Heart left ventricle (tissue), 16 donors: ENCODE data around the gene ENOX2. TPM values are rescaled to one million over a fixed set of nuclear protein-coding genes. Genes with fewer than 3 reads are reported as not detected.

Experiments
- ATAC-seq, 4 donors: fragments of 200-7000 bp; cut with Tn5 transposase; one replicate each; pipeline ENCODE4 v1.9.1; 2020 to 2022; ENCODE audit warnings: moderate library complexity in 4 of 4, mild to moderate bottlenecking in 3 of 4, moderate number of reproducible peaks in 1 of 4
- DNase-seq, 5 donors: peaks; one replicate each; pipeline ENCODE4 v3.0.0-alpha.2; 2020
- H3K27ac ChIP-seq, 12 donors: fragments of 200-600 bp; sonication (generic) in 4 of 12; one replicate each; pipeline versions ENCODE4 v1.5.0 to v1.8.0; 2016 to 2022; ENCODE audit warnings: mild to moderate bottlenecking in 2 of 12
- H3K27me3 ChIP-seq, 9 donors: fragments of 200-600 bp; sonication (generic) in 2 of 9; one replicate each; pipeline versions ENCODE4 v1.5.1 to v1.8.0; 2016 to 2022; ENCODE audit warnings: mild to moderate bottlenecking in 3 of 9
- H3K36me3 ChIP-seq, 9 donors: fragments of 200-600 bp; sonication (generic) in 2 of 9; one replicate each; pipeline versions ENCODE4 v1.5.0 to v1.8.0; 2018 to 2022; ENCODE audit warnings: mild to moderate bottlenecking in 2 of 9
- H3K4me1 ChIP-seq, 12 donors: fragments of 200-600 bp; sonication (generic) in 4 of 12; one replicate each; pipeline versions ENCODE4 v1.5.0 to v1.8.0; 2016 to 2022; ENCODE audit warnings: mild to moderate bottlenecking in 3 of 12
- H3K4me3 ChIP-seq, 12 donors: fragments of 200-600 bp; sonication (generic) in 4 of 12; one replicate each; pipeline versions ENCODE4 v1.5.0 to v1.8.0; 2017 to 2022; ENCODE audit warnings: mild to moderate bottlenecking in 9 of 12, moderate library complexity in 4 of 12
- H3K9me3 ChIP-seq, 12 donors: fragments of 200-600 bp; sonication (generic) in 4 of 12; one replicate each; pipeline versions ENCODE4 v1.5.0 to v1.8.0; 2016 to 2022; ENCODE audit warnings: mild to moderate bottlenecking in 1 of 12
- POLR2A ChIP-seq, 2 donors: fragments of 450-650 bp; IDR thresholded peaks; one replicate each; pipeline ENCODE4 v1.6.1; 2017; ENCODE audit warnings: antibody characterized with exemption in 2 of 2, mild to moderate bottlenecking in 2 of 2, moderate library complexity in 2 of 2
- WGBS, 4 donors: extraction: QIAGEN DNeasy Blood & Tissue Kit in 2 of 4; methylation state at CpG; one replicate each; pipeline versions ENCODE4 v1.1.5 to v1.1.7; 2013 to 2018; 5-methylcytosine and 5-hydroxymethylcytosine counted together
- intact Hi-C, 10 donors: fragments of 100-400 bp; cut with DNase I; formaldehyde crosslinking; loops; one replicate each; pipeline versions ENCODE4 v1.11.1 to v1.14.2; 2022
- polyA plus RNA-seq, 2 donors: library from polyadenylated mRNA; stranded (reverse); fragments of 200-250 nt; gene quantifications; one replicate each; pipeline ENCODE4 v1.2.3, GENCODE V29; 2013
- total RNA-seq, 9 donors: library from RNA; depleted of rRNA in 2 of 9; stranded (reverse); fragments of >200 nt in 2 of 9; fragmentation: NEBNext Ultra II Directional in 3 of 9; extraction: Animal tissue kit (Norgen Biotek cat#: 25700) in 3 of 9; gene quantifications; one replicate each; pipeline versions ENCODE4 v1.1.0 to v1.2.4, GENCODE V29; 2016 to 2023
- TF ChIP-seq, protein P1 (sequence below), 12 donors: fragments of 200-600 bp; sonication (generic) in 4 of 12; IDR thresholded peaks; one replicate each; pipeline versions ENCODE4 v1.5.0 to v1.8.0; 2018 to 2022; ENCODE audit warnings: antibody characterized with exemption in 12 of 12, mild to moderate bottlenecking in 5 of 12
- donor health status: ischemic (EF 13 %, LVEDD 7.1; RV severe dilation, severe dysfunction).
- donor health status: healthy with polysubstance abuse.
- donor health status: DM: no; HTN: yes; CAD: no.
- donor health status: DM: no; HTN: no; CAD: no.
- donor health status: ischemic (EF 25% LVEDD 6.9; RV normal size, moderate dysfunction).
- donor health status: ischemic (EF 25% LVEDD 5.7; RV mildly dilated, moderate dysfunction).
- donor health status: healthy.
- donor health status: DM: yes; HTN: yes; CAD: no.
- donor health status: ischemic (EF 35%, LVEDD 5.7; RV mildly dilated, moderate dysfunction).
- donor health status: nonischemic (EF 11% LVEDD 7.7; RV severe dilation, severe dysfunction).
- donor health status: DM: yes; HTN: yes; CAD: no.
- donor health status: PGD.
- donor health status: ischemic (EF 29% LVEDD 5.4; RV normal size, mild dysfunction).
- donor health status: nonischemic (EF 23%, LVEDD 6.1; RV moderate dilation, normal function).

The ENOX2 gene
- total and polyA plus RNA-seq, 11 donors: 3.0 to 23.0 (median 17.4) TPM

DNA sequence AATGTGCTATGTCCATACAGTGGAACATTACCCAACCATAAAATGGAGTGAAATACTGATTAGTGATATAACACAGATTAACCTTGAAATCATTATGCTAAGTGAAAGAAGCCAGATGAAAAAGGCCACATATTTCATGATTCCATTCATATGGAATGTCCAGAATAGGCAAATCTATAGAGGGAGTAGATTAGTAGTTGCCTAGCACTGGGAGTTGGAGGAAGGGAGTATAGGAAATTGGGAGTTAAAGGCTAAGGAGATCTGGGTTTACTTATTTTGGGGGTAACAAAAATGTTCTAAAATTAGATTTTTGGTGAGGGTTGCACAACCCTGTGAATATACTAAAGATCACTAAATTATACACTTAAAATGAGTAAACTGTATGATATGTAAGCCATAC is 26.8 kb downstream of the ENOX2 start:
- DNase-seq: no peak
- TF ChIP-seq POLR2A (IDR thresholded peaks at IDR 0.05): no peak
- TF ChIP-seq, protein P1, sequence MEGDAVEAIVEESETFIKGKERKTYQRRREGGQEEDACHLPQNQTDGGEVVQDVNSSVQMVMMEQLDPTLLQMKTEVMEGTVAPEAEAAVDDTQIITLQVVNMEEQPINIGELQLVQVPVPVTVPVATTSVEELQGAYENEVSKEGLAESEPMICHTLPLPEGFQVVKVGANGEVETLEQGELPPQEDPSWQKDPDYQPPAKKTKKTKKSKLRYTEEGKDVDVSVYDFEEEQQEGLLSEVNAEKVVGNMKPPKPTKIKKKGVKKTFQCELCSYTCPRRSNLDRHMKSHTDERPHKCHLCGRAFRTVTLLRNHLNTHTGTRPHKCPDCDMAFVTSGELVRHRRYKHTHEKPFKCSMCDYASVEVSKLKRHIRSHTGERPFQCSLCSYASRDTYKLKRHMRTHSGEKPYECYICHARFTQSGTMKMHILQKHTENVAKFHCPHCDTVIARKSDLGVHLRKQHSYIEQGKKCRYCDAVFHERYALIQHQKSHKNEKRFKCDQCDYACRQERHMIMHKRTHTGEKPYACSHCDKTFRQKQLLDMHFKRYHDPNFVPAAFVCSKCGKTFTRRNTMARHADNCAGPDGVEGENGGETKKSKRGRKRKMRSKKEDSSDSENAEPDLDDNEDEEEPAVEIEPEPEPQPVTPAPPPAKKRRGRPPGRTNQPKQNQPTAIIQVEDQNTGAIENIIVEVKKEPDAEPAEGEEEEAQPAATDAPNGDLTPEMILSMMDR (IDR thresholded peaks at IDR 0.05): no peak
- H3K36me3 ChIP-seq: no peaks in the 10 kb centered on the region
- H3K27ac ChIP-seq: no peak overlapping the region
- intact Hi-C loops: no loop called here
- no peak for ATAC-seq
- H3K27me3 ChIP-seq: no peaks in the 10 kb centered on the region
- H3K9me3 ChIP-seq: peaks cover 0 to 6% (median 0%) of the 10 kb centered on the region in 12 donors
- no peak overlapping the region for H3K4me3 ChIP-seq
- H3K4me1 ChIP-seq: peaks cover 0 to 15% (median 0%) of the 10 kb centered on the region in 12 donors

DNA sequence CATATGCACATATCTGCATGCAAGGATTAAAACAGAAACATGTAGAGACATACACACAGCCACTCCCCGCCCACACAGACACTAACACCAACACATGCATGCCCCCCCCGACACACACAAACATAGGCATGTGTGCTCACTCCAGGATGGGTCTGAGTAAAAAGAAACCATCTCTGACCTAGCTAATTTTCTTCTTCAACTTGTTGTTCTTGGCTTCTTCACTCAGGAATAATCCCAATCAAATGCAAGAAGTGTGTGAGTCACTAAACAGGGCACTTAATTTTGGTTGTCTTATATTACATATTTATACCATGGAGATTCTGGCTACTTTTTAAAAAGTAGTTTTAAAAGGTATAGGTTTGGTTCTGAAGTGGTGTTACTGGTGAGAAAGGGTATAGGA is 28.3 kb downstream of the ENOX2 start:
- Histone ChIP-seq H3K9me3 (peaks cover 0 to 6% (median 0%) of the 10 kb centered on the region in 12 donors), H3K27me3 (no peaks in the 10 kb centered on the region), H3K36me3 (no peaks in the 10 kb centered on the region), H3K4me3 (no peak overlapping the region), H3K4me1 (peaks cover 0 to 14% (median 0%) of the 10 kb centered on the region in 12 donors), H3K27ac (no peak overlapping the region)
- DNase-seq (no peak), ATAC-seq (no peak)
- intact Hi-C loops: no loop called here
- TF ChIP-seq, protein P1 (IDR thresholded peaks at IDR 0.05): no peak
- TF ChIP-seq POLR2A (IDR thresholded peaks at IDR 0.05): no peak
- WGBS, 4 donors: 61 to 98% (median 81%) methylated on average over 2 of the region's 2 CpGs

DNA sequence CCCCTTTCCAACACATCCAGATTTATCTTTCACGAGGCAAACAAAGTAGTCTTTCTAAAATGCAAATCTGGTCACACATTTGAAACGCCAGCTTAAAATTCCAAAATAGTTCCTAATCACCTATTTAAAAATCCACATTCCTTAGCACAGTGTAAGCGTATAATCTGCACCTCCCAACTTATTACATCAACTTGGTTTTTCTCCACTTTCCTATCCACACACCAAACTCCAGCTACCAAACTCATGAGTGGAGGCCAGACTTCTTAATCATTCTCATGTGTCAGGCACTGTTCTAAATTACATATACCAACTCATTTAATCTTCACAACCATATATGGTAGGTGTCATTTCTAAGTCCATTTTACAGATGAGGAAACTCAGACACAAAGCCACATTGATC is 33.8 kb downstream of the ENOX2 start:
- WGBS, 4 donors: 63 to 92% (median 75%) methylated on average over 3 of the region's 3 CpGs

GRCh38 chrX:130861462-130861861 is 41.5 kb downstream of the ENOX2 start:
- H3K9me3 ChIP-seq: no peaks in the 10 kb centered on the region
- no peak overlapping the region for H3K4me3 ChIP-seq
- TF ChIP-seq POLR2A (IDR thresholded peaks at IDR 0.05): no peak
- TF ChIP-seq, protein P1 (IDR thresholded peaks at IDR 0.05): no peak
- no peak overlapping the region for H3K27ac ChIP-seq
- no peak for ATAC-seq
- H3K4me1 ChIP-seq: no peaks in the 10 kb centered on the region
- intact Hi-C loops: no loop called here
- H3K36me3 ChIP-seq: no peaks in the 10 kb centered on the region
- no peaks in the 10 kb centered on the region for H3K27me3 ChIP-seq
- no peak for DNase-seq
- 59 to 97% (median 87%) methylated on average over 1 of the region's 1 CpG for WGBS, 4 donors

More for the DNA sequence above, 33.8 kb downstream of the ENOX2 start:
- no peak for ATAC-seq
- intact Hi-C loops: no loop called here
- no peaks in the 10 kb centered on the region for H3K27me3 ChIP-seq
- TF ChIP-seq, protein P1 (IDR thresholded peaks at IDR 0.05): no peak
- no peak for TF ChIP-seq POLR2A (IDR thresholded peaks at IDR 0.05)
- H3K36me3 ChIP-seq: no peaks in the 10 kb centered on the region
- no peaks in the 10 kb centered on the region for H3K4me1 ChIP-seq
- no peak overlapping the region for H3K4me3 ChIP-seq
- no peak overlapping the region for H3K27ac ChIP-seq
- H3K9me3 ChIP-seq: peaks cover 0 to 3% (median 0%) of the 10 kb centered on the region in 12 donors
- no peak for DNase-seq
